GM12875 (cell line): ENCODE results near the gene CMTM4.

Experiments used
- H3K4me3 ChIP-seq: one replicate; pipeline ENCODE4 v1.5.1; 2011; ENCODE audit warnings: low read depth, low read length, control low read depth
- TF ChIP-seq, protein P1 (sequence below): IDR thresholded peaks from 2 replicates; pipeline ENCODE4 v1.5.1; 2011; ENCODE audit warnings: low read depth, mild to moderate bottlenecking, control low read depth, inconsistent platforms, low read length, moderate library complexity, borderline replicate concordance; ENCODE audit not compliant: insufficient read depth

The CMTM4 gene

DNA sequence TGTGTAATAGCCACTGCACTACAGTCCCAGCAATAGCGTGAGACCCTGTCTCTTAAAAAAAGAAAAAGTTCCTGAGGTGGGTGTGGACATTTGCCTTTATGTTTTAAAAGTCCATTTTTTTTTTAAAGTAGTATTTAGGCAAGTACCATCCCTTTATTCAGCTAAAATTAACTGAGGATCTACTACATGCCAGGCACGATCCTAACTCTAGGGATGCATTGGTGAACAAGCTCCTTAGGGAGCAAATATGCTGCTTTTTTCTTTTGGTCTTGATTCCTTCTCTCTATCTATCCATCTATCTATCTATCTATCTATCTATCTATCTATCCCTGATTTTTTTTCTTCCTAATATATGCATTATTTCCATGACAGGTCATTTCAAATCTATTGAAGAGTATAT lies 47.4 kb downstream of the CMTM4 start:
- TF ChIP-seq, protein P1, sequence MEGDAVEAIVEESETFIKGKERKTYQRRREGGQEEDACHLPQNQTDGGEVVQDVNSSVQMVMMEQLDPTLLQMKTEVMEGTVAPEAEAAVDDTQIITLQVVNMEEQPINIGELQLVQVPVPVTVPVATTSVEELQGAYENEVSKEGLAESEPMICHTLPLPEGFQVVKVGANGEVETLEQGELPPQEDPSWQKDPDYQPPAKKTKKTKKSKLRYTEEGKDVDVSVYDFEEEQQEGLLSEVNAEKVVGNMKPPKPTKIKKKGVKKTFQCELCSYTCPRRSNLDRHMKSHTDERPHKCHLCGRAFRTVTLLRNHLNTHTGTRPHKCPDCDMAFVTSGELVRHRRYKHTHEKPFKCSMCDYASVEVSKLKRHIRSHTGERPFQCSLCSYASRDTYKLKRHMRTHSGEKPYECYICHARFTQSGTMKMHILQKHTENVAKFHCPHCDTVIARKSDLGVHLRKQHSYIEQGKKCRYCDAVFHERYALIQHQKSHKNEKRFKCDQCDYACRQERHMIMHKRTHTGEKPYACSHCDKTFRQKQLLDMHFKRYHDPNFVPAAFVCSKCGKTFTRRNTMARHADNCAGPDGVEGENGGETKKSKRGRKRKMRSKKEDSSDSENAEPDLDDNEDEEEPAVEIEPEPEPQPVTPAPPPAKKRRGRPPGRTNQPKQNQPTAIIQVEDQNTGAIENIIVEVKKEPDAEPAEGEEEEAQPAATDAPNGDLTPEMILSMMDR = no peak
- H3K4me3 ChIP-seq = no peak overlapping the region

DNA sequence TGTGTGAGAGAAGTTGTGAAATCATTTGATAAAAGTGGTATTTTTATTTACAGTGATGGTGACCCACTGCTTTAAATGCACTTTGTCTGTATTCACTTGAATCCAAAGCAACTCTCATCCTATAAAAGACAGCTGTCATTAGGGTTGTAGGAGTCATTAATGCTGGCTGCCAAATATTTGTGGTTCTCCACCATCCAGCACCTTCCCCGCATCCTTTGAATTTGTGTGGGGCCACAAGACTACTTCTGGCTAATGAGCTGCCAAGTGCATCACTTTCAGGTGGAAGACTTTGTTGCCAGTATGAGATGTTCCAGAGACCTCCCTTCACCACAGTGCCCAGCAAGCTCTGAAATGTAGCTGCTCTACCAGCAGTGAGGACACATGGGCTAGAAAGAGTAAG lies 48.7 kb downstream of the CMTM4 start:
- H3K4me3 ChIP-seq = no peak overlapping the region
- TF ChIP-seq, protein P1 = no peak

DNA sequence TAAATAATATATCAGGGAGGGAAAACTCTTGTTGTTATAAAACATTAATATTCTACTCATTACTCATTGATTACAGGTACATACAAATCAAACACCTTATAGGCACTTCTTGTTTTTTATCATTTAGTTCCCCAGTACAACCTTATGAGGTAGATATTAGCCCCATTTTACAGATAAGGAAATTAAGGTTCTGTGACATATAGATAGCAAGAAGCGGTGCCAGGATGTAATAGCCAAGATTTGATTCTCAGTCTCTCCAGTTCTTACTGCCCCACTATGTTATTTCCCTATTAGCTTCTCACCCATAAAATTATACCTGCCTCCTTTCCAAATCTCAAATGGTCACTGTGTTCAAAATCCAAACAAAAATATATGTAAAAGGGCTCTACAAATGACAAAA lies 55.2 kb downstream of the CMTM4 start:
- TF ChIP-seq, protein P1 = no peak
- H3K4me3 ChIP-seq = no peak overlapping the region

DNA sequence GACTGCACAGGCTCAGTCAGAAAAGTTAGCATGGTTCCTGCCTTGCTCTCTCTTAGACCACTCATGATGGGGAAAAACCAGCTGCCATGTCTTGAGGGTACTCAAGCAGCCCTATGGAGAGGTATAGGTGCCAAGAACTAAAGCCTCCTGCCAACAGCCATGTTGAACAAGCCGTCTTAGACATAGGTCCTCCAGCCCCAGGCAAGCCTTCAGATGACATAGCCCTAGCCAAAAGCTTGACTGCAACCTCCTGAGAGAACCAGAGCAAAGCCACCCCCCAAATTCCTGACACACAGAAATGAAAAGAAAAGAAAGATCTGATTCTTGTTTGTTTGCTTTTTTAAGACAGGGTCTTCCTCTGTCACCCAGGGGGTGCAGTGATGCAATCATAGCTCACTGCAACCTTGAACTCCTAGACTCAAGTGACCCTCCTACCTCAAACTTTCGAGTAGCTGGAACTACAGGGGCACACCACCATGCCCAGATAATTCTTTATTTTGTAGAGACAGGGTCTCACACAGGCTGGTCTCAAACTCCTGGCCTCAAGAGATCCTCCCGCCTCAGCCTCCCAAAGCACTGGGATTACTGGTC lies 55.7 kb downstream of the CMTM4 start:
- TF ChIP-seq, protein P1 = no peak
- H3K4me3 ChIP-seq = no peak overlapping the region

DNA sequence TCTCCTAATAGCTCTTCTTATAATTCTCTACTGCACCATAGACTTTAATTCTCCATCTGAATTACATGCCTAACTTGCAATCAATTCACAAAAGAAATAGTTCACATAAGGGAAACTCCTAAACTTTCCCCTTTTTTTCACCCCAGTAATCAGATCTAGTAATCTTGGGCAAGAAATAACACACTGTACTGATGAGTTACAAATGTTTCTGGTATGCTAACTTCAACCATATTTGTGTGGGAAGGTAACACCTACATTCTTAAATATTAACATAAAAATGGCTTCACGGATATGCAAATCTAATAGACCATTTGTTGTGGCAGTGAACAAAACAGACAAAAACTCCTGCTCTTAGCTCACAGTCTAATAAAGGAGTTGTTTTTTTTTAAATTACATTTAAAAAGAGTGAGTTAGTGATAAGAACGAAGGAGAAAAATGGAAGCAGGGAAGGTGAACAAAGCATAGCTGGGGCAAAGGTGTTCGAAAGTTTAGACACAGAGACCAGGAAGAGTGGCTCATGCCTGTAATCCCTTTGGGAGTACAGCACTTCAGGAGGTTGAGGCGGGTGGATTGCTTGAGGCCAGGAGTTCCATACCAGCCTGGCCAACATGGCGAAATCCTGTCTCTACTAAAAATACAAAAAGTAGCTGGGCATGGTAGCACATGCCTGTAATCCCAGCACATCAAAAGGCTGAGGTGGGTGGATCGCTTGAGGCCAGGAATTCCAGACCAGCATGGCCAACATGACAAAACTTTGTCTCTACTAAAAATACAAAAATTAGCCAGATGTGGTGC lies 57.3 kb downstream of the CMTM4 start:
- H3K4me3 ChIP-seq = no peak overlapping the region
- TF ChIP-seq, protein P1 = no peak

DNA sequence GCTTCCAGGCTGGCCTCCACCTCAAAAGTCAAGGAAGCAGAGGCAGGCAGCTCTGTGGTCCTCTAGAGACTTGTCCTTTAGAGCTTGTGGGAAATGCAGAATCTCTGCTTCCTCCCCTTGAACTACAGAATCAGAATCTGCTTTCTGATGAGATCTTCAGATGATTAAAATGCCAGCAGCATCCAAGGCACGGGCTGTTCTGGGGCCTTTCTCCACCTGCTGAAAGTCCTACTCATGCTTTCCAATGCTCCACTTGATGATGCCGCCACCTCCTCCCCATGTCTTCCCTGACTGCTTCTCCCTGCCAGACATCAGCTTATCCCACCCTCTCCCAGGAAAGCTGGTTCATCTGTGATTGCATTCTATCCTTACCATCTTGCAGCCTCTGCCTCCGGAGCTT lies 58.7 kb downstream of the CMTM4 start:
- TF ChIP-seq, protein P1 = no peak
- H3K4me3 ChIP-seq = no peak overlapping the region

DNA sequence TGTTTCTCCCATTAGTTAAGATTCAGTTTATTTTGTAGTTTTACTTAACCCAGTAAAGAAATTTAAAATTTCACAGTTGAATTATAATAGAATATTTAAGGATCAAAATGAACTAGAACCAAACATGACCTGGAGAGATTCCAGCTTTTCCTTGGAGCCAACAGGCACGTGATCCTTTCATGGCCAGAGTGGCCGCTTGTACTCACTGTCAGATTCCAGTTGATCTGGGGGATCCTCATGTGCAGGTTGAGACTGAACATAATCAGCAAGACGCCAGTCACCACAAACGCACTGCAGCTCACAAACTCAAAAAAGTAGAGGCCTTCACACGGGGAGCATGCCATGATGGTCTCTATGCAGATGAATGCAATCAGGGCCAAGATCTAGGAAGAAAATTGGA lies 60.3 kb downstream of the CMTM4 start:
- no peak overlapping the region for H3K4me3 ChIP-seq
- TF ChIP-seq, protein P1 = no peak
